Gastroesophageal sphincter (tissue), 4 donors: ENCODE measurements around the gene KCNMA1. TPM values are rescaled to one million over a fixed set of nuclear protein-coding genes. Genes with fewer than 3 reads are reported as not detected.
A peak's percentile ranks its signal among the peaks of the same experiment; 100 is the strongest.

Experiments used
- ATAC-seq: fragments of 150-250 bp; one replicate; pipeline ENCODE4 v1.9.1; 2016; ENCODE audit warnings: mild to moderate bottlenecking, moderate library complexity
- H3K27ac ChIP-seq, 4 donors: fragments of 200-600 bp; sonication (generic) in 3 of 4; 1 replicate in 3 of 4; 2 replicates in 1 of 4; pipeline ENCODE4 v1.5.1; 2016 to 2019
- H3K27me3 ChIP-seq: fragments of 200-600 bp; sonication (generic); one replicate; pipeline ENCODE4 v1.5.1; 2019
- H3K36me3 ChIP-seq, 2 donors: fragments of 200-600 bp; sonication (generic); one replicate each; pipeline ENCODE4 v1.5.1; 2019; ENCODE audit warnings: control low read depth in 1 of 2
- H3K4me1 ChIP-seq, 3 donors: fragments of 200-600 bp; sonication (generic); 1 replicate in 2 of 3; 2 replicates in 1 of 3; pipeline ENCODE4 v1.5.1; 2016 to 2019; ENCODE audit warnings: control low read depth in 2 of 3
- H3K4me3 ChIP-seq, 2 donors: fragments of 200-600 bp; sonication (generic); one replicate each; pipeline ENCODE4 v1.5.1; 2019; ENCODE audit warnings: mild to moderate bottlenecking in 1 of 2, moderate library complexity in 1 of 2
- H3K9me3 ChIP-seq, 3 donors: fragments of 200-600 bp; sonication (generic); one replicate each; pipeline ENCODE4 v1.5.1; 2017 to 2019; ENCODE audit warnings: control low read depth in 2 of 3
- CTCF ChIP-seq, 4 experiments: fragments of 200-600 bp in 2 of 4; fragments of 450-650 bp in 2 of 4; sonication (generic) in 1 of 4; IDR thresholded peaks; one replicate each; pipeline ENCODE4 v1.5.1; 2017 to 2019; ENCODE audit warnings: antibody characterized with exemption in 4 of 4, mild to moderate bottlenecking in 2 of 4, moderate library complexity in 2 of 4
- EP300 ChIP-seq: sonication (generic); formaldehyde crosslinking; IDR thresholded peaks from one replicate; pipeline ENCODE4 v1.6.1; 2017; ENCODE audit warnings: antibody characterized with exemption, mild to moderate bottlenecking
- POLR2A ChIP-seq, 2 donors: fragments of 450-650 bp; IDR thresholded peaks; one replicate each; pipeline ENCODE4 v1.6.1; 2017; ENCODE audit warnings: antibody characterized with exemption in 2 of 2, mild to moderate bottlenecking in 2 of 2, moderate library complexity in 1 of 2
- POLR2AphosphoS5 ChIP-seq: sonication (generic); formaldehyde crosslinking; IDR thresholded peaks from one replicate; pipeline ENCODE4 v1.6.1; 2017; ENCODE audit warnings: antibody characterized with exemption
- WGBS, 2 donors: methylation state at CpG; one replicate each; pipeline ENCODE4 v1.1.5; 2018; ENCODE audit warnings: low coverage in 1 of 2; 5-methylcytosine and 5-hydroxymethylcytosine counted together
- total RNA-seq, 4 donors: library from RNA; depleted of rRNA; stranded (reverse); fragments of >200 nt; gene quantifications; one replicate each; pipeline ENCODE4 v1.1.0, GENCODE V29; 2016

The KCNMA1 gene
- total RNA-seq, 4 donors from 2014 or later: 168 to 389 (median 323) TPM

GRCh38 chr10:77325233-77325537 lies 312.4 kb downstream of the KCNMA1 start:
- H3K27ac ChIP-seq: no peak overlapping the region
- WGBS, 2 donors: 96% methylated on average over 2 of the region's 4 CpGs; no CpG with 5 or more reads in 1 of the 2 donors
- no peak for ATAC-seq

DNA sequence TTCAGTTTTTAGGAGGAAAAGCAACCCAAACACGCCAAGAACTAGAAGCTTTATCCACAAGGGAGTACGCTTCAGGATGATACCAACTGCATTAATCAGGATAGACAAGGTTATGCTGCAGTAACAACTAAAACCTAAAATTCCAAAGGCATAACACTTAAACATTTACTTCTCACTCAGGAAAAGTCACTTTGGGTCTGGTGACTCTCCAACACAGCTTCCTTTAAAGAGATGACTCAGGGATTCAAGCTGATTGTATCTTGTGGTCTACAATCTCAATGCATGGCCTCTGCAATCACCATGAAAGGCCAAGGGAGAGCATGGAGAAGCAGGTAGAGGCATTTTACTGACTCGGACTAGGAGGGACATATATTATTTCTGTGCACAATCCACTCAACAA lies 315.8 kb downstream of the KCNMA1 start:
- H3K9me3 ChIP-seq: no peaks in the 10 kb centered on the region
- H3K4me3 ChIP-seq: no peak overlapping the region
- ATAC-seq: no peak
- no peaks in the 10 kb centered on the region for H3K27me3 ChIP-seq
- WGBS, 2 donors: 52 to 66% methylated on average over 3 of the region's 3 CpGs
- H3K36me3 ChIP-seq: no peaks in the 10 kb centered on the region
- no peak for TF ChIP-seq CTCF (IDR thresholded peaks at IDR 0.05)
- TF ChIP-seq EP300: no peak
- TF ChIP-seq POLR2A (IDR thresholded peaks at IDR 0.05): no peak
- TF ChIP-seq POLR2AphosphoS5: no peak
- H3K4me1 ChIP-seq: peaks cover 0 to 55% (median 0%) of the 10 kb centered on the region in 3 donors
- H3K27ac ChIP-seq: no peak overlapping the region

More at GRCh38 chr10:77325233-77325537, 312.4 kb downstream of the KCNMA1 start:
- Histone ChIP-seq H3K9me3 (no peaks in the 10 kb centered on the region), H3K36me3 (no peaks in the 10 kb centered on the region), H3K4me1 (peaks cover 0 to 38% (median 0%) of the 10 kb centered on the region in 3 donors), H3K27me3 (no peaks in the 10 kb centered on the region), H3K4me3 (no peak overlapping the region)
- TF ChIP-seq EP300 (no peak), POLR2AphosphoS5 (no peak), POLR2A (IDR thresholded peaks at IDR 0.05) (no peak), CTCF (IDR thresholded peaks at IDR 0.05) (no peak)

DNA sequence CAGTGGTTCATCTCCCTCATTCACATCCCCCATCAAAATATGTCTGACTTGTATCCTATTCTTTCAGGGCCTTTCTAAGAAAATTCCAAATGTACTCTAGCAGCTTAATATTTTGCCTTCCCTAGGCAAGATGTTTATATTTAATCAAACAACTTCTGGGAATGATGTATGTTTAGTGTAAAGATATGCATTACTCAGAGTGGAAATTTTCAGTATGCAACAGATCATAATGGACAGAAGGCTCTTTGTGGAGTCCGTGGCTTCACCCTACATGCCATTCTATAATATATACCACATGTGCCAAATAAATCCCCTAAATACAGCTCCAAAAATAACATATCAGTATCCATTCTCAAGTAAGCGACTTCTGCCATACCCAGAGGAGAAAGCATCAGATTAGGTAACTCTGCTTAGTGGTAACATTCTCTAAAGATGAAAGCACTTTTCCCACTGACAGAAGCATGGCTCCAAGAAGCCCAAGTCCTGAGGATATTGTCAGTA lies 316.6 kb downstream of the KCNMA1 start:
- 17 to 24% methylated on average over 1 to 2 of the region's 2 CpGs for WGBS, 2 donors
- ATAC-seq: no peak
- Histone ChIP-seq H3K4me3 (no peak overlapping the region), H3K9me3 (no peaks in the 10 kb centered on the region), H3K4me1 (peaks cover 0 to 55% (median 0%) of the 10 kb centered on the region in 3 donors), H3K36me3 (no peaks in the 10 kb centered on the region), H3K27me3 (no peaks in the 10 kb centered on the region), H3K27ac (peak overlapping the region in 3 of 4 donors; percentile 14 to 53 (median 25))
- TF ChIP-seq EP300 (no peak), POLR2A (IDR thresholded peaks at IDR 0.05) (no peak), POLR2AphosphoS5 (no peak), CTCF (IDR thresholded peaks at IDR 0.05) (no peak)

- TF ChIP-seq CTCF (IDR thresholded peaks at IDR 0.05) (no peak), POLR2A (IDR thresholded peaks at IDR 0.05) (no peak), EP300 (no peak), POLR2AphosphoS5 (no peak)
- 75 to 92% methylated on average over 2 of the region's 3 CpGs for WGBS, 2 donors
These were observed 318.1 kb downstream of the KCNMA1 start for GRCh38 chr10:77319557-77319956.

GRCh38 chr10:77318739-77319138 lies 318.9 kb downstream of the KCNMA1 start:
- Histone ChIP-seq H3K27me3 (no peaks in the 10 kb centered on the region), H3K4me1 (peaks cover 0 to 47% (median 0%) of the 10 kb centered on the region in 3 donors), H3K27ac (no peak overlapping the region), H3K36me3 (no peaks in the 10 kb centered on the region), H3K4me3 (no peak overlapping the region), H3K9me3 (no peaks in the 10 kb centered on the region)
- no peak for ATAC-seq
- TF ChIP-seq POLR2A (IDR thresholded peaks at IDR 0.05) (no peak), CTCF (IDR thresholded peaks at IDR 0.05) (no peak), EP300 (no peak), POLR2AphosphoS5 (no peak)
- WGBS, 2 donors: 61% methylated on average over 3 of the region's 3 CpGs; no CpG with 5 or more reads in 1 of the 2 donors

More at GRCh38 chr10:77319557-77319956, 318.1 kb downstream of the KCNMA1 start:
- H3K4me3 ChIP-seq: no peak overlapping the region
- H3K9me3 ChIP-seq: no peaks in the 10 kb centered on the region
- no peak overlapping the region for H3K27ac ChIP-seq
- H3K36me3 ChIP-seq: no peaks in the 10 kb centered on the region
- ATAC-seq: no peak
- H3K4me1 ChIP-seq: peaks cover 0 to 47% (median 0%) of the 10 kb centered on the region in 3 donors
- H3K27me3 ChIP-seq: no peaks in the 10 kb centered on the region
